Liver (tissue), 9 donors: ENCODE data around the gene HSPA12A. TPM values are rescaled to one million over a fixed set of nuclear protein-coding genes. Genes with fewer than 3 reads are reported as not detected.
A peak's percentile ranks its signal among the peaks of the same experiment; 100 is the strongest.

ENCODE experiments used
- DNase-seq: peaks from one replicate; pipeline ENCODE4 v3.0.0-alpha.2; 2017; ENCODE audit warnings: low spot score
- H3K27ac ChIP-seq, 2 donors: one replicate each; pipeline ENCODE4 v1.7.0; 2013; ENCODE audit warnings: inconsistent platforms in 2 of 2, low read length in 2 of 2, control low read depth in 1 of 2, low read depth in 1 of 2, mild to moderate bottlenecking in 1 of 2
- H3K27me3 ChIP-seq, 4 donors: one replicate each; pipeline versions ENCODE4 v1.6.1 to v1.7.0; 2013; ENCODE audit warnings: low read length in 3 of 4, inconsistent platforms in 1 of 4, mild to moderate bottlenecking in 1 of 4, moderate library complexity in 1 of 4; ENCODE audit not compliant: control insufficient read depth in 4 of 4, insufficient read depth in 4 of 4
- H3K36me3 ChIP-seq, 4 donors: one replicate each; pipeline versions ENCODE4 v1.6.1 to v1.7.0; 2013; ENCODE audit warnings: low read length in 3 of 4, mild to moderate bottlenecking in 3 of 4, low read depth in 1 of 4, moderate library complexity in 1 of 4; ENCODE audit not compliant: control insufficient read depth in 4 of 4, insufficient read depth in 3 of 4
- H3K4me1 ChIP-seq, 4 donors: one replicate each; pipeline versions ENCODE4 v1.6.1 to v1.7.0; 2013; ENCODE audit warnings: low read length in 3 of 4, mild to moderate bottlenecking in 3 of 4, moderate library complexity in 1 of 4; ENCODE audit not compliant: control insufficient read depth in 4 of 4, insufficient read depth in 4 of 4
- H3K4me3 ChIP-seq, 3 donors: one replicate each; pipeline versions ENCODE4 v1.6.1 to v1.7.0; 2013; ENCODE audit warnings: low read length in 3 of 3, control low read depth in 1 of 3, low read depth in 1 of 3, mild to moderate bottlenecking in 1 of 3
- H3K9ac ChIP-seq, 2 donors: one replicate each; pipeline ENCODE4 v1.7.0; 2013; ENCODE audit warnings: low read length in 2 of 2, mild to moderate bottlenecking in 2 of 2, moderate library complexity in 2 of 2, control low read depth in 1 of 2, low read depth in 1 of 2
- H3K9me3 ChIP-seq, 4 donors: one replicate each; pipeline versions ENCODE4 v1.6.1 to v1.7.0; 2013; ENCODE audit warnings: low read length in 3 of 4; ENCODE audit not compliant: control insufficient read depth in 4 of 4
- ATF3 ChIP-seq: IDR thresholded peaks from 2 replicates; pipeline ENCODE4 v1.6.1; 2016; ENCODE audit warnings: antibody characterized with exemption
- EGR1 ChIP-seq, 2 donors: IDR thresholded peaks; 2 replicates each; pipeline ENCODE4 v1.6.1; 2016 to 2018; ENCODE audit warnings: antibody characterized with exemption in 2 of 2, low read depth in 2 of 2
- FOXA2 ChIP-seq: IDR thresholded peaks from 2 replicates; pipeline ENCODE4 v1.6.1; 2016; ENCODE audit warnings: antibody characterized with exemption
- GABPA ChIP-seq, 2 donors: IDR thresholded peaks in 1 of 2; conservative IDR thresholded peaks in 1 of 2; 2 replicates each; pipeline ENCODE4 v1.6.1; 2016; ENCODE audit warnings: antibody characterized with exemption in 2 of 2, mild to moderate bottlenecking in 1 of 2, moderate library complexity in 1 of 2
- HNF4A ChIP-seq, 2 donors: conservative IDR thresholded peaks; 2 replicates each; pipeline ENCODE4 v1.6.1; 2016; ENCODE audit warnings: antibody characterized with exemption in 2 of 2, mild to moderate bottlenecking in 2 of 2
- JUND ChIP-seq, 2 donors: IDR thresholded peaks; 2 replicates each; pipeline ENCODE4 v1.6.1; 2016; ENCODE audit warnings: antibody characterized with exemption in 2 of 2
- REST ChIP-seq: IDR thresholded peaks from 2 replicates; pipeline ENCODE4 v1.6.1; 2016; ENCODE audit warnings: antibody characterized with exemption, mild to moderate bottlenecking
- TAF1 ChIP-seq: conservative IDR thresholded peaks from 2 replicates; pipeline ENCODE4 v1.6.1; 2016; ENCODE audit warnings: antibody characterized with exemption, mild to moderate bottlenecking
- YY1 ChIP-seq: IDR thresholded peaks from 2 replicates; pipeline ENCODE4 v1.6.1; 2016; ENCODE audit warnings: antibody characterized with exemption, mild to moderate bottlenecking
- ZBTB33 ChIP-seq: IDR thresholded peaks from 2 replicates; pipeline ENCODE4 v1.6.1; 2016; ENCODE audit warnings: antibody characterized with exemption
- WGBS: extraction: QIAGEN DNeasy Blood & Tissue Kit; methylation state at CpG from one replicate; pipeline ENCODE4 v1.1.7; 2013; 5-methylcytosine and 5-hydroxymethylcytosine counted together
- polyA plus RNA-seq, 2 donors: library from polyadenylated mRNA; stranded (reverse) in 1 of 2; unstranded in 1 of 2; fragments of 200-250 nt in 1 of 2; fragments of >200 nt in 1 of 2; fragmentation: Nextera tagmentation in 1 of 2; extraction: Ambion mirVana in 1 of 2; gene quantifications; one replicate each; pipeline versions ENCODE4 v1.2.1 to v1.2.3, GENCODE V29; 2013 to 2015
- total RNA-seq, 2 donors: library from RNA; depleted of rRNA; stranded (reverse); fragments of >200 nt; gene quantifications; one replicate each; pipeline ENCODE4 v1.2.3, GENCODE V29; 2014
- donor health status: healthy.
- donor health status: healthy.
- donor health status: healthy.
- donor health status: healthy.
- donor health status: healthy.

Gene HSPA12A
- total and polyA plus RNA-seq, 4 donors = 1.3 to 4.5 (median 1.6) TPM

GRCh38 chr10:116772909-116773705, 30.7 kb upstream of the HSPA12A start (continued):
- TF ChIP-seq ZBTB33 = no peak
- no peak for TF ChIP-seq EGR1 (IDR thresholded peaks at IDR 0.05; ENCODE audit: low read depth in 2 of 2)
- TF ChIP-seq GABPA (IDR thresholded peaks at IDR 0.05 in 1 of 2, conservative IDR thresholded peaks at IDR 0.05 in 1 of 2) = no peak

GRCh38 chr10:116771959-116772585, 29.7 kb upstream of the HSPA12A start:
- H3K4me3 ChIP-seq = no peak overlapping the region
- H3K27ac ChIP-seq = peak overlapping the region in 1 of 2 donors; percentile 19
- H3K4me1 ChIP-seq = peaks cover 0 to 3% (median under 1%) of the 10 kb centered on the region in 4 donors
- H3K36me3 ChIP-seq = no peaks in the 10 kb centered on the region
- H3K27me3 ChIP-seq = peaks cover 0 to 3% (median 0%) of the 10 kb centered on the region in 4 donors
- WGBS = 85% methylated on average over 9 of the region's 9 CpGs
- TF ChIP-seq ATF3 = no peak
- TF ChIP-seq EGR1 (IDR thresholded peaks at IDR 0.05; ENCODE audit: low read depth in 2 of 2) = no peak
- no peak for TF ChIP-seq REST
- no peak for TF ChIP-seq FOXA2
- TF ChIP-seq ZBTB33 = no peak
- no peak for TF ChIP-seq JUND (IDR thresholded peaks at IDR 0.05)
- TF ChIP-seq YY1 = no peak
- no peak for TF ChIP-seq HNF4A (conservative IDR thresholded peaks at IDR 0.05)
- no peak for TF ChIP-seq TAF1
- DNase-seq = no peak
- no peak overlapping the region for H3K9ac ChIP-seq
- no peaks in the 10 kb centered on the region for H3K9me3 ChIP-seq
